Natural killer cell (primary cell): ENCODE measurements around the gene RAB11FIP3. TPM values are rescaled to one million over a fixed set of nuclear protein-coding genes. Genes with fewer than 3 reads are reported as not detected.

Experiments used
- ATAC-seq, 3 donors: fragments of 150-1000 bp in 2 of 3; fragments of 200-7000 bp in 1 of 3; cut with Tn5 transposase; 1 replicate in 1 of 3; 2 replicates in 2 of 3; pipeline ENCODE4 v1.10.0; 2021; ENCODE audit warnings: mild to moderate bottlenecking in 2 of 3, moderate library complexity in 2 of 3
- DNase-seq, 2 donors: peaks; one replicate each; pipeline versions ENCODE4 v3.0.0 to v3.0.0-alpha.2; 2013 to 2021; ENCODE audit warnings: mixed read lengths in 1 of 2
- H3K27ac ChIP-seq: one replicate; pipeline ENCODE4 v1.5.1; 2013; ENCODE audit warnings: mild to moderate bottlenecking, low read length
- H3K27me3 ChIP-seq: one replicate; pipeline ENCODE4 v1.6.1; 2013; ENCODE audit warnings: low read length; ENCODE audit not compliant: control insufficient read depth, insufficient read depth
- H3K36me3 ChIP-seq: one replicate; pipeline ENCODE4 v1.6.1; 2013; ENCODE audit warnings: low read length; ENCODE audit not compliant: control insufficient read depth, insufficient read depth
- H3K4me1 ChIP-seq: one replicate; pipeline ENCODE4 v1.6.1; 2013; ENCODE audit warnings: low read length; ENCODE audit not compliant: control insufficient read depth, insufficient read depth
- H3K4me3 ChIP-seq: one replicate; pipeline ENCODE4 v1.5.1; 2013; ENCODE audit warnings: low read length
- H3K9me3 ChIP-seq: one replicate; pipeline ENCODE4 v1.6.1; 2013; ENCODE audit warnings: low read length; ENCODE audit not compliant: control insufficient read depth, insufficient read depth
- H3K27ac Mint-ChIP-seq, 2 donors: one replicate each; pipeline ENCODE4 v1.8.0; 2022; ENCODE audit warnings: mild to moderate bottlenecking in 2 of 2, mixed read lengths in 2 of 2, moderate library complexity in 1 of 2
- H3K27me3 Mint-ChIP-seq, 2 donors: one replicate each; pipeline ENCODE4 v1.8.0; 2022; ENCODE audit warnings: low read depth in 2 of 2, mixed read lengths in 2 of 2
- H3K36me3 Mint-ChIP-seq: one replicate; pipeline ENCODE4 v1.8.0; 2022; ENCODE audit warnings: mixed read lengths
- H3K4me1 Mint-ChIP-seq, 2 donors: one replicate each; pipeline ENCODE4 v1.8.0; 2022; ENCODE audit warnings: mixed read lengths in 2 of 2
- H3K4me3 Mint-ChIP-seq: one replicate; pipeline ENCODE4 v1.8.0; 2022; ENCODE audit warnings: mild to moderate bottlenecking, moderate library complexity, mixed read lengths
- H3K9me3 Mint-ChIP-seq, 2 donors: one replicate each; pipeline ENCODE4 v1.8.0; 2022; ENCODE audit warnings: mixed read lengths in 2 of 2
- CTCF ChIP-seq: fragments of 200-600 bp; IDR thresholded peaks from one replicate; pipeline ENCODE4 v1.8.0; 2022; ENCODE audit warnings: antibody characterized with exemption
- WGBS: methylation state at CpG from one replicate; pipeline ENCODE4 v1.1.7; 2013; ENCODE audit warnings: missing lambda C conversion rate; ENCODE audit not compliant: insufficient coverage; 5-methylcytosine and 5-hydroxymethylcytosine counted together
- intact Hi-C: fragments of 100-400 bp; cut with micrococcal nuclease; formaldehyde crosslinking; loops from one replicate; pipeline ENCODE4 v1.14.2; 2022
- total RNA-seq, 4 donors: library from RNA; stranded (reverse); fragments of 120-200 nt in 1 of 4; gene quantifications; one replicate each; pipeline versions ENCODE4 v1.2.3 to v1.2.4, GENCODE V29; 2013 to 2022

RAB11FIP3 gene
- total RNA-seq, 3 donors from 2014 or later (not counting 1 experiment from before 2014, with no cell fraction given) = 51.0 to 61.2 (median 55.3) TPM

DNA sequence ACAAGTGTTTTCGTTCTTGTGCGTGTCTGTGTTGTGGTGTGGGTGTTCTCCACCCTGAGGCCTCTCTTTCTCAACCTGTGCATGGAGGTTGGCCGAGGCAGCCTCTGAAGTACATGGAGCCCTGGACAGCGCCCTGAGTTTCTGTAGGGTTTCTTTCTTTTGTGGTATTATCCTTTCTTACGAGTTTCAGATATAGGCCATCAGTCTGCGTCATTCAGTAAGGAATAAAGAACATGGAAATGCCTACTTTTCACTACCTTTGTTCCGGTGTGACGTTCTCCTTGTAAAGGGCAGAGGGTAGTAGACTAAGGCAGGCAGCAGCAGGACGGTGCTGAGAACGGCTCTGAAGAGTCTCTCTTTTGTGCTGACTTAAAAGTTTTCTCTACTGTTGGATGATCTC is 18.6 kb downstream of the RAB11FIP3 start:
- H3K27me3 ChIP-seq = no peaks in the 10 kb centered on the region
- H3K27ac ChIP-seq = no peak overlapping the region
- no peak for TF ChIP-seq CTCF
- H3K9me3 Mint-ChIP-seq = no peaks in the 10 kb centered on the region
- H3K36me3 ChIP-seq = no peaks in the 10 kb centered on the region
- WGBS = 95% methylated on average over 10 of the region's 10 CpGs
- ATAC-seq (no peak), DNase-seq (no peak)
- H3K27me3 Mint-ChIP-seq = no peaks in the 10 kb centered on the region
- no peak overlapping the region for H3K4me3 Mint-ChIP-seq
- no peak overlapping the region for H3K4me3 ChIP-seq
- H3K27ac Mint-ChIP-seq = no peak overlapping the region
- H3K9me3 ChIP-seq = no peaks in the 10 kb centered on the region
- peaks cover 6 to 7% of the 10 kb centered on the region in 2 donors for H3K4me1 Mint-ChIP-seq
- intact Hi-C loops = no loop called here
- no peaks in the 10 kb centered on the region for H3K4me1 ChIP-seq
- H3K36me3 Mint-ChIP-seq = no peaks in the 10 kb centered on the region

- intact Hi-C loops = no loop called here
- no peaks in the 10 kb centered on the region for H3K36me3 Mint-ChIP-seq
- H3K27ac ChIP-seq = no peak overlapping the region
- H3K27me3 Mint-ChIP-seq = no peaks in the 10 kb centered on the region
- H3K4me1 Mint-ChIP-seq = peaks cover 0 to 4% of the 10 kb centered on the region in 2 donors
- DNase-seq = no peak
- no peak for ATAC-seq
- no peaks in the 10 kb centered on the region for H3K9me3 Mint-ChIP-seq
- TF ChIP-seq CTCF = no peak
- H3K36me3 ChIP-seq = no peaks in the 10 kb centered on the region
- no peak overlapping the region for H3K27ac Mint-ChIP-seq
- H3K27me3 ChIP-seq = no peaks in the 10 kb centered on the region
- no peaks in the 10 kb centered on the region for H3K4me1 ChIP-seq
- WGBS = 95% methylated on average over 4 of the region's 4 CpGs
- no peak overlapping the region for H3K4me3 Mint-ChIP-seq
- no peak overlapping the region for H3K4me3 ChIP-seq
- no peaks in the 10 kb centered on the region for H3K9me3 ChIP-seq
Observed at GRCh38 chr16:445566-445965, 20.1 kb downstream of the RAB11FIP3 start.

GRCh38 chr16:450385-450784 is 24.9 kb downstream of the RAB11FIP3 start:
- H3K4me1 ChIP-seq = no peaks in the 10 kb centered on the region
- H3K36me3 ChIP-seq = no peaks in the 10 kb centered on the region
- peaks cover 8 to 14% of the 10 kb centered on the region in 2 donors for H3K4me1 Mint-ChIP-seq
- intact Hi-C loops = no loop called here
- no peaks in the 10 kb centered on the region for H3K27me3 ChIP-seq
- TF ChIP-seq CTCF = no peak
- no peaks in the 10 kb centered on the region for H3K9me3 ChIP-seq
- no peak overlapping the region for H3K27ac ChIP-seq
- H3K9me3 Mint-ChIP-seq = no peaks in the 10 kb centered on the region
- no peak for DNase-seq
- 88% methylated on average over 6 of the region's 8 CpGs for WGBS
- H3K4me3 Mint-ChIP-seq = no peak overlapping the region
- no peaks in the 10 kb centered on the region for H3K36me3 Mint-ChIP-seq
- H3K27me3 Mint-ChIP-seq = no peaks in the 10 kb centered on the region
- no peak for ATAC-seq
- no peak overlapping the region for H3K4me3 ChIP-seq
- no peak overlapping the region for H3K27ac Mint-ChIP-seq

- TF ChIP-seq CTCF = no peak
- no peak overlapping the region for H3K27ac Mint-ChIP-seq
- ATAC-seq = no peak
Observed at GRCh38 chr16:450785-451512, 25.5 kb downstream of the RAB11FIP3 start.

More at GRCh38 chr16:450785-451512, 25.5 kb downstream of the RAB11FIP3 start:
- Mint-ChIP-seq H3K4me3 (no peak overlapping the region), H3K36me3 (no peaks in the 10 kb centered on the region), H3K9me3 (no peaks in the 10 kb centered on the region), H3K4me1 (peaks cover 8 to 14% of the 10 kb centered on the region in 2 donors), H3K27me3 (no peaks in the 10 kb centered on the region)
- Histone ChIP-seq H3K4me1 (no peaks in the 10 kb centered on the region), H3K4me3 (no peak overlapping the region), H3K27me3 (no peaks in the 10 kb centered on the region), H3K36me3 (no peaks in the 10 kb centered on the region), H3K27ac (no peak overlapping the region), H3K9me3 (no peaks in the 10 kb centered on the region)
- 77% methylated on average over 11 of the region's 14 CpGs for WGBS
- intact Hi-C loops = no loop called here
- no peak for DNase-seq
